22Rv1 (cell line): ENCODE results near the gene SPEM1.

ENCODE experiments used
- ZFX ChIP-seq: fragments of 450-650 bp; IDR thresholded peaks from 2 replicates; pipeline ENCODE4 v1.6.1; 2017; ENCODE audit warnings: antibody characterized with exemption, borderline replicate concordance
- TF ChIP-seq, protein P1 (sequence below): fragments of 450-650 bp; IDR thresholded peaks from 2 replicates; pipeline ENCODE4 v1.5.1; 2017; ENCODE audit warnings: mild to moderate bottlenecking

DNA sequence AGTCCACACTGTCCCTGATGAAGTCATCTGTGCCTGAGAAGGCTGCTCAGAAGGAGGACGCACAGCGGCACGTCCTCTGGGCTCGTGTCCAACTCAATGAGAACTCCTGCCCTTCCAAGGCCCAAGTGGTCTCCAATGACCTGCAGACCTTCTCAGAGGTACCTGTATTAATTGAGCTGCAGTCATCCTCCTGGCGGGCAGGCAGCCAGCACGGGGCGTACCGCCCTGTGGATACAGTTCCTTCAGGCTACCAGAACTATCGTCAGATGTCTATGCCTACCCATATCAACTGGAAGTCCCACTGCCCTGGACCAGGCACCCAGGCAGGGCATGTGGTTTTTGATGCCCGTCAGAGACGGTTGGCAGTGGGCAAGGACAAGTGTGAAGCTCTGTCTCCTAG, 12.2 kb downstream of the SPEM1 start:
- TF ChIP-seq, protein P1, sequence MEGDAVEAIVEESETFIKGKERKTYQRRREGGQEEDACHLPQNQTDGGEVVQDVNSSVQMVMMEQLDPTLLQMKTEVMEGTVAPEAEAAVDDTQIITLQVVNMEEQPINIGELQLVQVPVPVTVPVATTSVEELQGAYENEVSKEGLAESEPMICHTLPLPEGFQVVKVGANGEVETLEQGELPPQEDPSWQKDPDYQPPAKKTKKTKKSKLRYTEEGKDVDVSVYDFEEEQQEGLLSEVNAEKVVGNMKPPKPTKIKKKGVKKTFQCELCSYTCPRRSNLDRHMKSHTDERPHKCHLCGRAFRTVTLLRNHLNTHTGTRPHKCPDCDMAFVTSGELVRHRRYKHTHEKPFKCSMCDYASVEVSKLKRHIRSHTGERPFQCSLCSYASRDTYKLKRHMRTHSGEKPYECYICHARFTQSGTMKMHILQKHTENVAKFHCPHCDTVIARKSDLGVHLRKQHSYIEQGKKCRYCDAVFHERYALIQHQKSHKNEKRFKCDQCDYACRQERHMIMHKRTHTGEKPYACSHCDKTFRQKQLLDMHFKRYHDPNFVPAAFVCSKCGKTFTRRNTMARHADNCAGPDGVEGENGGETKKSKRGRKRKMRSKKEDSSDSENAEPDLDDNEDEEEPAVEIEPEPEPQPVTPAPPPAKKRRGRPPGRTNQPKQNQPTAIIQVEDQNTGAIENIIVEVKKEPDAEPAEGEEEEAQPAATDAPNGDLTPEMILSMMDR, result no peak
- no peak for TF ChIP-seq ZFX
